Right lobe of liver (tissue), 6 donors: ENCODE results near the gene PTEN. TPM values are rescaled to one million over a fixed set of nuclear protein-coding genes. Genes with fewer than 3 reads are reported as not detected.

Source experiments
- ATAC-seq, 4 donors: fragments of 200-7000 bp; cut with Tn5 transposase; one replicate each; pipeline ENCODE4 v1.9.1; 2020; ENCODE audit warnings: mild to moderate bottlenecking in 4 of 4, moderate library complexity in 4 of 4
- DNase-seq, 3 donors: peaks; one replicate each; pipeline ENCODE4 v3.0.0-alpha.2; 2020
- H3K27ac ChIP-seq, 3 donors: fragments of 200-600 bp; one replicate each; pipeline ENCODE4 v1.8.0; 2022
- H3K27me3 ChIP-seq, 2 donors: fragments of 200-600 bp; one replicate each; pipeline ENCODE4 v1.8.0; 2022
- H3K36me3 ChIP-seq, 4 donors: fragments of 200-600 bp; sonication (generic) in 1 of 4; one replicate each; pipeline versions ENCODE4 v1.5.1 to v1.8.0; 2017 to 2022; ENCODE audit warnings: control low read depth in 1 of 4
- H3K4me1 ChIP-seq, 4 donors: fragments of 200-600 bp; sonication (generic) in 1 of 4; one replicate each; pipeline versions ENCODE4 v1.5.1 to v1.8.0; 2017 to 2022; ENCODE audit warnings: control low read depth in 1 of 4
- H3K4me3 ChIP-seq, 3 donors: fragments of 200-600 bp; one replicate each; pipeline ENCODE4 v1.8.0; 2022
- H3K9me3 ChIP-seq, 4 donors: fragments of 200-600 bp; sonication (generic) in 1 of 4; one replicate each; pipeline versions ENCODE4 v1.5.1 to v1.8.0; 2017 to 2022; ENCODE audit warnings: control low read depth in 1 of 4
- CTCF ChIP-seq, 4 donors: fragments of 200-600 bp in 3 of 4; fragments of 450-650 bp in 1 of 4; IDR thresholded peaks; one replicate each; pipeline versions ENCODE4 v1.5.1 to v1.8.0; 2016 to 2022; ENCODE audit warnings: antibody characterized with exemption in 4 of 4, mild to moderate bottlenecking in 2 of 4
- POLR2A ChIP-seq: fragments of 450-650 bp; IDR thresholded peaks from one replicate; pipeline ENCODE4 v1.6.1; 2017; ENCODE audit warnings: antibody characterized with exemption, mild to moderate bottlenecking
- WGBS: methylation state at CpG from one replicate; pipeline ENCODE4 v1.1.6; 2018; ENCODE audit warnings: low coverage, low lambda C conversion rate; ENCODE audit not compliant: insufficient coverage; ENCODE audit errors: missing lambda C conversion rate; 5-methylcytosine and 5-hydroxymethylcytosine counted together
- intact Hi-C, 2 donors: fragments of 100-400 bp; cut with DNase I; formaldehyde crosslinking; loops; one replicate each; pipeline versions ENCODE4 v1.11.2 to v1.14.1; 2022
- total RNA-seq, 6 experiments: library from RNA; depleted of rRNA in 2 of 6; stranded (reverse); fragments of >200 nt in 2 of 6; fragmentation: NEBNext Ultra II Directional in 3 of 6; extraction: Animal tissue kit (Norgen Biotek cat#: 25700) in 3 of 6; gene quantifications; one replicate each; pipeline versions ENCODE4 v1.1.0 to v1.2.4, GENCODE V29; 2016 to 2023
- donor health status: DM: no; HTN: yes; CAD: no.
- donor health status: DM: no; HTN: no; CAD: no.
- donor health status: DM: no; HTN: no; CAD: no.
- donor health status: DM: no; HTN: yes; CAD: no.
- donor health status: DM: no; HTN: yes; CAD: no.

Gene PTEN
- total RNA-seq, 6 experiments from 2014 or later, result 37.5 to 73.7 (median 50.4) TPM

- Histone ChIP-seq H3K27ac (no peak overlapping the region), H3K4me1 (peaks cover 0 to 9% (median 0%) of the 10 kb centered on the region in 4 donors), H3K9me3 (no peaks in the 10 kb centered on the region), H3K4me3 (no peak overlapping the region), H3K27me3 (no peaks in the 10 kb centered on the region), H3K36me3 (peaks cover 0 to 9% (median 5%) of the 10 kb centered on the region in 4 donors)
- 73% methylated on average over 5 of the region's 6 CpGs for WGBS
- no peak for TF ChIP-seq POLR2A
- TF ChIP-seq CTCF (IDR thresholded peaks at IDR 0.05), result no peak
- DNase-seq (no peak), ATAC-seq (peak in 2 of 4 donors; percentile 30 to 43)
- intact Hi-C loops, result no loop called here
Measured at GRCh38 chr10:87945984-87946383, 82.6 kb downstream of the PTEN start.

GRCh38 chr10:87952612-87953011 is 89.2 kb downstream of the PTEN start:
- peak overlapping the region in 1 of 3 donors; percentile 22 for H3K27ac ChIP-seq
- H3K27me3 ChIP-seq, result no peaks in the 10 kb centered on the region
- ATAC-seq, result peak; percentile 60 to 80 (median 70)
- H3K4me3 ChIP-seq, result no peak overlapping the region
- 38% methylated on average over 2 of the region's 2 CpGs for WGBS
- H3K4me1 ChIP-seq, result peaks cover 0 to 30% (median 6%) of the 10 kb centered on the region in 4 donors
- no peak for TF ChIP-seq POLR2A
- no peak for TF ChIP-seq CTCF (IDR thresholded peaks at IDR 0.05)
- H3K9me3 ChIP-seq, result no peaks in the 10 kb centered on the region
- no peak for DNase-seq
- H3K36me3 ChIP-seq, result peaks cover 0 to 13% (median 3%) of the 10 kb centered on the region in 4 donors
- intact Hi-C loops, result no loop called here

- Histone ChIP-seq H3K27ac (peak overlapping the region in 2 of 3 donors; percentile 17 to 43), H3K36me3 (peaks cover 0 to 20% (median 6%) of the 10 kb centered on the region in 4 donors)
- intact Hi-C loops, result no loop called here
Measured at GRCh38 chr10:87956055-87956454, 92.6 kb downstream of the PTEN start.

GRCh38 chr10:87957702-87958101 is 94.3 kb downstream of the PTEN start:
- WGBS, result 59% methylated on average over 5 of the region's 5 CpGs
- Histone ChIP-seq H3K27ac (no peak overlapping the region), H3K27me3 (no peaks in the 10 kb centered on the region), H3K4me1 (peaks cover 0 to 33% (median 10%) of the 10 kb centered on the region in 4 donors), H3K4me3 (no peak overlapping the region), H3K36me3 (peaks cover 0 to 30% (median 4%) of the 10 kb centered on the region in 4 donors), H3K9me3 (no peaks in the 10 kb centered on the region)
- TF ChIP-seq POLR2A, result no peak
- no peak for TF ChIP-seq CTCF (IDR thresholded peaks at IDR 0.05)
- DNase-seq (no peak), ATAC-seq (no peak)
- intact Hi-C loops, result no loop called here

More at GRCh38 chr10:87956055-87956454, 92.6 kb downstream of the PTEN start:
- Histone ChIP-seq H3K4me1 (peaks cover 0 to 36% (median 12%) of the 10 kb centered on the region in 4 donors), H3K9me3 (no peaks in the 10 kb centered on the region), H3K4me3 (no peak overlapping the region), H3K27me3 (no peaks in the 10 kb centered on the region)
- peak in 3 of 4 donors; percentile 36 to 63 (median 46) for ATAC-seq
- TF ChIP-seq POLR2A, result no peak
- TF ChIP-seq CTCF (IDR thresholded peaks at IDR 0.05), result no peak
- no peak for DNase-seq

- TF ChIP-seq POLR2A (no peak), CTCF (IDR thresholded peaks at IDR 0.05) (no peak)
- intact Hi-C loops, result no loop called here
- WGBS, result 61% methylated on average over 4 of the region's 4 CpGs
- H3K27ac ChIP-seq, result no peak overlapping the region
- ATAC-seq, result peak in 2 of 4 donors; percentile 65 to 66
- no peaks in the 10 kb centered on the region for H3K9me3 ChIP-seq
- H3K27me3 ChIP-seq, result no peaks in the 10 kb centered on the region
- H3K4me3 ChIP-seq, result no peak overlapping the region
- peaks cover 0 to 33% (median 2%) of the 10 kb centered on the region in 4 donors for H3K36me3 ChIP-seq
- no peak for DNase-seq
- peaks cover 0 to 25% (median 9%) of the 10 kb centered on the region in 4 donors for H3K4me1 ChIP-seq
Measured at GRCh38 chr10:87960230-87960629, 96.8 kb downstream of the PTEN start.
